HG03175 (cell line): ENCODE measurements around the gene KCNJ6.

Source experiments
- ATAC-seq: cut with Tn5 transposase; IDR thresholded peaks from one replicate; pipeline ENCODE4 v1.9.1; 2021; ENCODE audit warnings: mild to moderate bottlenecking, moderate library complexity; ENCODE audit not compliant: unreplicated experiment

Gene KCNJ6

GRCh38 chr21:37827913-37828312 is 88.3 kb downstream of the KCNJ6 start:
- no peak for ATAC-seq

- no peak for ATAC-seq
Observed at GRCh38 chr21:37821786-37822450, 94.3 kb downstream of the KCNJ6 start.

- ATAC-seq, result no peak
Observed at GRCh38 chr21:37821092-37821491, 95.2 kb downstream of the KCNJ6 start.

GRCh38 chr21:37819372-37819771 is 96.9 kb downstream of the KCNJ6 start:
- no peak for ATAC-seq

- ATAC-seq, result no peak
Observed at GRCh38 chr21:37817242-37817641, 99.0 kb downstream of the KCNJ6 start.

- ATAC-seq, result no peak
Observed at GRCh38 chr21:37815893-37816292, 100.4 kb downstream of the KCNJ6 start.

GRCh38 chr21:37811711-37812110 is 104.5 kb downstream of the KCNJ6 start:
- no peak for ATAC-seq

GRCh38 chr21:37808261-37808660 is 108.0 kb downstream of the KCNJ6 start:
- ATAC-seq, result no peak

- ATAC-seq, result no peak
Observed at GRCh38 chr21:37805266-37805665, 111.0 kb downstream of the KCNJ6 start.

GRCh38 chr21:37804001-37804400 is 112.3 kb downstream of the KCNJ6 start:
- no peak for ATAC-seq

GRCh38 chr21:37803101-37803651 is 113.1 kb downstream of the KCNJ6 start:
- no peak for ATAC-seq

GRCh38 chr21:37800456-37801061 is 115.7 kb downstream of the KCNJ6 start:
- no peak for ATAC-seq

- no peak for ATAC-seq
Observed at GRCh38 chr21:37800057-37800455, 116.2 kb downstream of the KCNJ6 start.

- ATAC-seq, result no peak
Observed at GRCh38 chr21:37799211-37800056, 116.8 kb downstream of the KCNJ6 start.

GRCh38 chr21:37797403-37797802 is 118.9 kb downstream of the KCNJ6 start:
- no peak for ATAC-seq

GRCh38 chr21:37796011-37796410 is 120.2 kb downstream of the KCNJ6 start:
- ATAC-seq, result no peak

- ATAC-seq, result no peak
Observed at GRCh38 chr21:37793660-37794059, 122.6 kb downstream of the KCNJ6 start.

- ATAC-seq, result no peak
Observed at GRCh38 chr21:37792046-37792445, 124.2 kb downstream of the KCNJ6 start.

- no peak for ATAC-seq
Observed at GRCh38 chr21:37790905-37791304, 125.4 kb downstream of the KCNJ6 start.

GRCh38 chr21:37788503-37788902 is 127.8 kb downstream of the KCNJ6 start:
- ATAC-seq, result no peak

GRCh38 chr21:37787456-37787855 is 128.8 kb downstream of the KCNJ6 start:
- no peak for ATAC-seq
